ENCODE measurements around the gene IFNK. TPM values are rescaled to one million over a fixed set of nuclear protein-coding genes. Genes with fewer than 3 reads are reported as not detected.

The IFNK gene
- polyA plus RNA-seq, 1 of the 3 experiments (the other 2 are of a cell fraction), result not detected

- Histone ChIP-seq H3K4me2 (no peak overlapping the region), H2AFZ (ENCODE audit: low read depth) (no peak overlapping the region), H3F3A (replicated peaks; ENCODE audit: insufficient read depth) (peaks cover 8% of the 10 kb centered on the region), H3K4me1 (ENCODE audit: control insufficient read depth in 1 of 2, insufficient read depth in 2 of 2, low read depth in 1 of 2, low read length in 1 of 2) (peaks cover 0 to 2% of the 10 kb centered on the region in 2 experiments; a peak in 1 of 4 replicates), H3K27me3 (ENCODE audit: insufficient read depth) (no peaks in the 10 kb centered on the region), H3K9ac (no peak overlapping the region), H3K4me3 (ENCODE audit: low read depth in 2 of 2, low read length in 1 of 2) (no peak overlapping the region), H3K27ac (ENCODE audit: low read depth in 2 of 2, low read length in 1 of 2) (no peak overlapping the region), H3K9me2 (no peaks in the 10 kb centered on the region), H3K36me3 (replicated peaks in 1 of 2; ENCODE audit: control insufficient read depth in 1 of 2, insufficient read depth in 2 of 2, low read length in 1 of 2) (no peaks in the 10 kb centered on the region), H4K20me1 (ENCODE audit: insufficient read depth) (no peaks in the 10 kb centered on the region), H3K9me3 (no peaks in the 10 kb centered on the region), H3K79me2 (ENCODE audit: insufficient read depth) (peaks cover 5% of the 10 kb centered on the region; the same call in 1 of the 2 replicates)
- DNase-seq, result no peak
- 89% methylated on average over 2 of the region's 2 CpGs for WGBS (ENCODE audit: low lambda C conversion rate)
- CTCF ChIA-PET, result interaction anchor here (1.4 kb wide), 1 partner anchor 12 kb away, joined by 3 read pairs; no protein-coding TSS in a partner anchor
- POLR2A ChIA-PET, result no interaction called here
- TF ChIP-seq RAD21 (IDR thresholded peaks at IDR 0.05; ENCODE audit: low read length) (no peak), CHD2 (IDR thresholded peaks at IDR 0.05; ENCODE audit: low read length, partially characterized antibody) (no peak), NRF1 (IDR thresholded peaks at IDR 0.05; ENCODE audit: low read depth, low read length) (no peak), TEAD4 (IDR thresholded peaks at IDR 0.05; ENCODE audit: borderline replicate concordance, insufficient read depth) (no peak), USF1 (IDR thresholded peaks at IDR 0.05; ENCODE audit: borderline replicate concordance, low read depth) (no peak), USF2 (IDR thresholded peaks at IDR 0.05; ENCODE audit: borderline replicate concordance, low read depth, low read length) (no peak), FOSL2 (IDR thresholded peaks at IDR 0.05; ENCODE audit: borderline replicate concordance, low read depth) (no peak), RXRA (IDR thresholded peaks at IDR 0.05; ENCODE audit: borderline replicate concordance, low read depth) (no peak), TAF1 (IDR thresholded peaks at IDR 0.05; ENCODE audit: borderline replicate concordance, low read depth, low read length) (no peak), TCF12 (IDR thresholded peaks at IDR 0.05) (no peak)
Measured at GRCh38 chr9:27518006-27518405, 6.1 kb upstream of the IFNK start.

GRCh38 chr9:27518809-27519208 is 5.3 kb upstream of the IFNK start:
- no peak overlapping the region for H3K9ac ChIP-seq
- DNase-seq, result no peak
- 88% methylated on average over 4 of the region's 4 CpGs for WGBS (ENCODE audit: low lambda C conversion rate)
- H3K4me1 ChIP-seq (ENCODE audit: control insufficient read depth in 1 of 2, insufficient read depth in 2 of 2, low read depth in 1 of 2, low read length in 1 of 2), result peaks cover 0 to 2% of the 10 kb centered on the region in 2 experiments; a peak in 1 of 4 replicates
- no peaks in the 10 kb centered on the region for H3K9me2 ChIP-seq
- H3K4me2 ChIP-seq, result no peak overlapping the region
- peak overlapping the region in 1 of 2 experiments; percentile 69; a peak in 1 of 4 replicates for H3K27ac ChIP-seq (ENCODE audit: low read depth in 2 of 2, low read length in 1 of 2)
- POLR2A ChIA-PET, result no interaction called here
- H3K4me3 ChIP-seq (ENCODE audit: low read depth in 2 of 2, low read length in 1 of 2), result no peak overlapping the region
- no peaks in the 10 kb centered on the region for H3K27me3 ChIP-seq (ENCODE audit: insufficient read depth)
- no peaks in the 10 kb centered on the region for H3K36me3 ChIP-seq (replicated peaks in 1 of 2; ENCODE audit: control insufficient read depth in 1 of 2, insufficient read depth in 2 of 2, low read length in 1 of 2)
- TF ChIP-seq RFX5 (IDR thresholded peaks at IDR 0.05; ENCODE audit: low read length) (no peak), NFIC (IDR thresholded peaks at IDR 0.05; ENCODE audit: borderline replicate concordance) (no peak), USF2 (IDR thresholded peaks at IDR 0.05; ENCODE audit: borderline replicate concordance, low read depth, low read length) (no peak), CTCF (IDR thresholded peaks at IDR 0.05) (no peak), GABPA (IDR thresholded peaks at IDR 0.05; ENCODE audit: low read depth) (no peak), GATA2 (CRISPR knock-in tag; IDR thresholded peaks at IDR 0.05) (no peak), EP300 (IDR thresholded peaks at IDR 0.05; ENCODE audit: borderline replicate concordance in 1 of 2, low read depth in 1 of 2, low read length in 1 of 2) (no peak), RXRA (IDR thresholded peaks at IDR 0.05; ENCODE audit: borderline replicate concordance, low read depth) (no peak)
- no peaks in the 10 kb centered on the region for H3K9me3 ChIP-seq
- H2AFZ ChIP-seq (ENCODE audit: low read depth), result no peak overlapping the region
- peaks cover 8% of the 10 kb centered on the region for H3F3A ChIP-seq (replicated peaks; ENCODE audit: insufficient read depth)
- CTCF ChIA-PET, result interaction anchor here (1.4 to 2.1 kb wide), 2 partner anchors 11 to 12 kb away, joined by 3 to 11 read pairs; partner anchors contain the start of gene MOB3B
- H4K20me1 ChIP-seq (ENCODE audit: insufficient read depth), result no peaks in the 10 kb centered on the region
- H3K79me2 ChIP-seq (ENCODE audit: insufficient read depth), result peaks cover 5% of the 10 kb centered on the region; the same call in 1 of the 2 replicates
